NT2/D1 (cell line): ENCODE measurements around the gene SND1.

Source experiments
- DNase-seq: peaks from one replicate; pipeline ENCODE4 v3.0.0-alpha.2; 2011; ENCODE audit warnings: low read depth, low spot score
- H3K27me3 ChIP-seq: 2 replicates; pipeline ENCODE4 v1.6.0; 2011; ENCODE audit warnings: mild to moderate bottlenecking; ENCODE audit not compliant: insufficient read length, insufficient read depth
- H3K36me3 ChIP-seq: 2 replicates; pipeline ENCODE4 v1.6.1; 2011; ENCODE audit warnings: mild to moderate bottlenecking, low read length, mixed read lengths; ENCODE audit not compliant: insufficient read depth, insufficient read length
- H3K4me1 ChIP-seq: 2 replicates; pipeline ENCODE4 v1.5.1; 2011; ENCODE audit not compliant: insufficient read depth, insufficient read length
- H3K4me3 ChIP-seq: 2 replicates; pipeline ENCODE4 v1.5.1; 2011; ENCODE audit warnings: low read depth; ENCODE audit not compliant: insufficient read length
- H3K9ac ChIP-seq: 2 replicates; pipeline ENCODE4 v1.6.0; 2011; ENCODE audit warnings: low read depth; ENCODE audit not compliant: insufficient read length
- H3K9me3 ChIP-seq: 2 replicates; pipeline ENCODE4 v1.5.1; 2011; ENCODE audit warnings: mild to moderate bottlenecking, low read length; ENCODE audit not compliant: insufficient read depth
- SUZ12 ChIP-seq: IDR thresholded peaks from 2 replicates; pipeline ENCODE4 v1.6.1; 2011; ENCODE audit not compliant: insufficient read length, insufficient read depth; ENCODE audit errors: extremely low read depth
- YY1 ChIP-seq: IDR thresholded peaks from 2 replicates; pipeline ENCODE4 v1.6.1; 2011; ENCODE audit not compliant: insufficient read length, insufficient read depth
- ZNF274 ChIP-seq: IDR thresholded peaks from 2 replicates; pipeline ENCODE4 v1.6.1; 2011; ENCODE audit warnings: mild to moderate bottlenecking, low read depth, low read length

SND1 gene

DNA sequence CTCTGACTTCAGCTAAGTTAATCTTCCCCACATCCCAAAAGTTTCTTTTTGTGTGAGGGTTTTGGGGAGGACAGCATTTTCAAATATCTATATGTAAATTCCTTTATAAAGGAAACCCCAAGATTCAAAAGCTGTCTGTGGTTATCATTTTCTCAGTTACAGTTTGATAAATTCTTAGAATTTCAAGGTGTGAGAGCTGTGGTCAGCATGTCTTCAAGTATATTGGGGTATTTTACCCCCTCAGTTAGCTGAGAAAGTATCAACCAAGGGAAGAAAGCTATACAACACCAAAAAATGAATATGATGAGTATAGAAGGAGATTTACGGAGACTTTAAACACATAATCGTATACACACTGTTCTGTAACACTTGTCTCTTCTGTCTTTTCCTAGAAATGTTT, 109.2 kb downstream of the SND1 start:
- Histone ChIP-seq H3K4me3 (no peak overlapping the region), H3K27me3 (no peaks in the 10 kb centered on the region), H3K9ac (no peak overlapping the region), H3K4me1 (no peaks in the 10 kb centered on the region), H3K36me3 (peaks cover 2% of the 10 kb centered on the region), H3K9me3 (no peaks in the 10 kb centered on the region)
- no peak for DNase-seq
- no peak for TF ChIP-seq SUZ12
- TF ChIP-seq ZNF274, result no peak
- no peak for TF ChIP-seq YY1

DNA sequence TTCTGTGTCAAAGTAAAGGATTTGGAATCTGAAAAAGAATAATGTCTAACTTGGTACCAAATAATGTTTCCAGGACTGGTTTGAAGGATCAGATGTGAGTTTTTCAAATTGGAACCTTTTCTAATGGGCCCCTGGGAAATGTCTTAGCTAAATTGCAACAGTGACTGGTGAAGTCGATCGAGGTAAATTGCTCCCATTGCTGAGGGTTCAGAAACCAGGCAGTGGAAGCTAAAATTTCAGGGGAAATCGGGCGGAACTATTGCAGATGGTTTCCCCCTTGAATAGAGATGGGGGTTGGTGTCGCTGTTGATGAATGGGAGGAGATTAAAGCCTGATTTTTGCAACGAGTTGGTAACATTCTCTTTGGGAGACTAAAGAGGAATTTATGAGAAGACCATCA, 112.7 kb downstream of the SND1 start:
- no peak for DNase-seq
- Histone ChIP-seq H3K9me3 (no peaks in the 10 kb centered on the region), H3K27me3 (no peaks in the 10 kb centered on the region), H3K4me3 (no peak overlapping the region), H3K9ac (no peak overlapping the region), H3K36me3 (peaks cover 2% of the 10 kb centered on the region), H3K4me1 (no peaks in the 10 kb centered on the region)
- no peak for TF ChIP-seq SUZ12
- TF ChIP-seq ZNF274, result no peak
- no peak for TF ChIP-seq YY1

- H3K36me3 ChIP-seq, result peaks cover 2% of the 10 kb centered on the region
- no peaks in the 10 kb centered on the region for H3K27me3 ChIP-seq
- TF ChIP-seq ZNF274 (no peak), SUZ12 (no peak), YY1 (no peak)
- no peaks in the 10 kb centered on the region for H3K9me3 ChIP-seq
- H3K9ac ChIP-seq, result no peak overlapping the region
- no peaks in the 10 kb centered on the region for H3K4me1 ChIP-seq
- no peak overlapping the region for H3K4me3 ChIP-seq
- no peak for DNase-seq
Observed at GRCh38 chr7:127765150-127765549, 113.2 kb downstream of the SND1 start.

DNA sequence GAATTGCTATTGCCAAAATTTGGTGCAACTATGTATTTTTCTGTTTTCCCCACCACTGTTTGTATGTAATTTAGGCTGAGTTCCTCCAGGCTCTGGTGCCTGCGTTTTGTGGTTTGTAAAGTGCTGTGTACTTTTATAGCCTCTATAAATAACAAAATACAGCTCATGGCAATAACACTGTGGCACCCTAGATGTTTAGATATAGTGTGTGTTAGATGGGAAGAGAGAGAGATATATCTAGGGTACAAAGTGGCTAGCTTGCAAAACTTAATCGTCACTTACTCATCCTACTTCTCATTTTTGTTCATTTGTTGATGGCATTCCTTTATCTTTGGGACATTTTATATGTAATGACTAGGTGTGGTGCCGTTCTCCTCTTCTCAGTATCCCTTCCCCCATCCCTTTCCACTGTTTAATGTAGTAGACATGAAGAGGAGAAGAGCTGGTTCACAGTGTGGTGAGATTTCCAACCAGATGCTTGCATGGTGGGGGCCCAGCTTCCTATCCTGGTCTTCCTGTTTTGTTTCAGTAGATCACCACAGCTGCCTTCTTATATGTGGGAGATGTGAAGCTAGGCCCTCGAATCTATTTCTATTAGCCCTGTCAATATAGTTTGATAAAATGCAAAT, 115.0 kb downstream of the SND1 start:
- Histone ChIP-seq H3K4me3 (no peak overlapping the region), H3K9me3 (no peaks in the 10 kb centered on the region), H3K4me1 (no peaks in the 10 kb centered on the region), H3K27me3 (no peaks in the 10 kb centered on the region), H3K36me3 (peaks cover 2% of the 10 kb centered on the region), H3K9ac (no peak overlapping the region)
- TF ChIP-seq SUZ12, result no peak
- TF ChIP-seq YY1, result no peak
- no peak for TF ChIP-seq ZNF274
- no peak for DNase-seq

GRCh38 chr7:127768241-127768640, 116.2 kb downstream of the SND1 start:
- DNase-seq, result no peak
- no peaks in the 10 kb centered on the region for H3K4me1 ChIP-seq
- no peaks in the 10 kb centered on the region for H3K9me3 ChIP-seq
- H3K36me3 ChIP-seq, result peaks cover 2% of the 10 kb centered on the region
- H3K9ac ChIP-seq, result no peak overlapping the region
- H3K4me3 ChIP-seq, result no peak overlapping the region
- no peaks in the 10 kb centered on the region for H3K27me3 ChIP-seq
- TF ChIP-seq SUZ12 (no peak), ZNF274 (no peak), YY1 (no peak)

GRCh38 chr7:127769137-127769536, 117.1 kb downstream of the SND1 start:
- DNase-seq, result no peak
- Histone ChIP-seq H3K4me1 (no peaks in the 10 kb centered on the region), H3K27me3 (no peaks in the 10 kb centered on the region), H3K9me3 (no peaks in the 10 kb centered on the region), H3K36me3 (peaks cover 2% of the 10 kb centered on the region), H3K9ac (no peak overlapping the region), H3K4me3 (no peak overlapping the region)
- TF ChIP-seq YY1 (no peak), ZNF274 (no peak), SUZ12 (no peak)

DNA sequence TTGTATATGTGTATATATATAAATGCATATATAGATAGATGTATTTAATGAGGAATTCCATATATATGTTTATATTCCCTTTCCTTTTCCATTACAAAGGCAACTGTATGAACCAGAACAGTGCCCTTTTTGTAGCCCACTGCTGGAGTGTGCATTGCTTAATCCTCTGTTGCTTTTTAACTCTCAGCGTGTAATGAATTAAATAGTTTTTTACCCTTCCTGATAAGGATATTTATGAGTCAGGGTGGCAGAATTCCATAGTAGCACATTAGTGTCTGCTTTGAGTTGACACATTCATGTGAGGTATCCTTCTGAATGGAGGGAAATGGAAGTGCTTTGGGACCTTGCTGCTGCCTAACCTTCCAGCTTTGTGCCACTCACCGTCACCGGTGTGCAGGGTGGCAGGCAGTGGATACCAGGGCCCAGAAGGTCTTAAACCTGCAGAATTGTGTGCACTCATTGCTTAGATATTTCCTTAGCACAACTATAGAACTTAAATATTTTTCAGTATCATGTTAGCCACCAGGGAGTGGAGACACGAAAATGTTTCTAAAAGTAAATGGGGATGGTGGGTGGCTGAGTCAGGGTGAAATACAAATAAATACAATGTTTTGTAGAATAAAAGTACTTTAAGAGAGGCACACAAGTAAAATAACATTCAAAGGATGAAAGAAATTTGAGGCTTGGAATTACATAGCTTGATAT, 117.9 kb downstream of the SND1 start:
- no peak for DNase-seq
- no peaks in the 10 kb centered on the region for H3K9me3 ChIP-seq
- TF ChIP-seq SUZ12 (no peak), YY1 (no peak), ZNF274 (no peak)
- peaks cover 2% of the 10 kb centered on the region for H3K36me3 ChIP-seq
- no peaks in the 10 kb centered on the region for H3K4me1 ChIP-seq
- H3K4me3 ChIP-seq, result no peak overlapping the region
- no peaks in the 10 kb centered on the region for H3K27me3 ChIP-seq
- no peak overlapping the region for H3K9ac ChIP-seq
